GM21381 (cell line): ENCODE results near the gene GALNT17.

ENCODE experiments used
- ATAC-seq: cut with Tn5 transposase; IDR thresholded peaks from one replicate; pipeline ENCODE4 v1.9.1; 2021; ENCODE audit warnings: mild to moderate bottlenecking, moderate library complexity; ENCODE audit not compliant: unreplicated experiment

The GALNT17 gene

GRCh38 chr7:71657386-71657785 lies 525.4 kb downstream of the GALNT17 start:
- ATAC-seq = no peak

DNA sequence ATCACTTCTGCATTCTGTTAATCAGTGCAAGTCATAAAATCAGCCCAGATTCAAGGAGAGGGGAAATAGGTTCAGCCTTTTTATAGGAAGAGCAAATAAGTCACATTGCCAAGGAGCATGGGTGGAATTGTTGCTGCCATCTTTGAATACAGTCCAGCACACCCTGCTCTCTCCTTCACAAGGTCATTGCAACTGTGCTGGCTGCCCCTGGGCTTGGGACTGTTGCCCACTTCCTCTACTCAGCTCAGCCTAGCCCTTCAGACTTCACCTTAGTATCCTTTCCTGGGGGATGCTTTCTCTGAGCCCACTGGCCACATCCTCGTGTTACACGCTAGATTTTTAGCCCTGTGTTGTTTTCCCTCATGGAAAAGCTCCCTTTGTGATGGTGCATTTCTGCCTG lies 527.7 kb downstream of the GALNT17 start:
- ATAC-seq = no peak

DNA sequence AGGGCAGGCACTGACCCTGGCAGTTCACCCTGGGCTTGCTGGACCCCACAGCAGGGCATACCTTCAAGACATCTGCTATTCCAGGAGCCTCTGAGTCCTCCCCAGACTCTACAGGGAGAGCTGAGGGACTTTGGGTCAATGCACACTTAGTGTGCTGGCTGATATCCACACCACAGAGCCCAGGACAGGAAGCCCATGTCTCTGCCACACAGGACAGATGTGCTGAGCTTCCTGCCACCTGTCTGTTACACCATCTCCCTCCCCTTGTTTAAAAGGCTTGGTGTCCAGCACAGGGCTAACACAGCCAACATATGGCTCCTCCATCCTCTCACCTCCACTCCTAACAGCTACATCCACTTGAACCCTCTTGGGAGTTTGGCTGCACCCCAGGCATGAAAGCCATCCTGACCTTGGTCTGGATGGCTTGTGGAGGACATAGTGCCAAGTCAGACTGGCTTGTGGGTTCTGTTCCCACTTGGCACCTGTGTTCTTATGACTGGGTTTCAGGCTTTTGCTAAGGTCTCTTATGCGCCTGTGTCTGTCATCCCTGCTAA lies 529.8 kb downstream of the GALNT17 start:
- no peak for ATAC-seq

GRCh38 chr7:71665716-71666115 lies 533.8 kb downstream of the GALNT17 start:
- no peak for ATAC-seq

DNA sequence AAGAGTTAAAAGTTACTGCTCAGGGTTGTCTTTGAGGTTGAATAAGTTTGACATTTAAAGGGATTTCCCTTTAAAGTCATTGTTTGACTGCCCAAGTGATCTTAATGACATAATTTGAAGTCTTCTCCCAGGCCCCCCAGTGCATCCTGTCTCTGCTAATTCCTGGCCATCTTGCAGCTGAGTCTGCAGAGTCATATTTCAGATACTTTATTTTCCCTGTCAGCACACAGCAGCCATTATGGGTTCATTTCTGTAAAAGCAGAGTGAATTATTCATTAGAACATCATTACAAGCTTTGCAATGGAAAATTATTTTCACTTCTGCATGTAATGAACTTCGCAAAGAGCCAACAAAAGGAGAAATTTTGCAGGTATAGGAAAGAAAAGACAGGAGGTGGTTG lies 536.6 kb downstream of the GALNT17 start:
- no peak for ATAC-seq

DNA sequence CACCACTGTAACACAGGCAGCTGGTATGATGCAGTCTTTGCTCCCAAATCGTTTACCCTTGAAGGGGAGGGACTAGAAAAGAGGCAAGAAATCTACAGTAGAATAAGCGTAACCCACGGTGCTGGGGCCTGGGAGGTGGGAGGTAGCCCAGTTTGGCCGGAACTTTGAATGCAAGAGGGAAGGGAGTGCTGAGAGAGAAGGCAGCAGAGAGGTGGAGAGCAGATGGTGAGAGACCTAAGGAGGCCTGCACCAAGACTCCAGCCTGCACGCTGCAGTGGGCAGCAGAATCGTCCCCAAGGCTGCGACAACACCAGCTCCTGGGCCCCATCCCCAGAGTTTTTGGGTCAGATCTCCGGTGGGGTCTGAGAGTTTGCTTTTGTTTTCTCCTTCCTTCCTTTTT lies 547.5 kb downstream of the GALNT17 start:
- ATAC-seq = no peak

DNA sequence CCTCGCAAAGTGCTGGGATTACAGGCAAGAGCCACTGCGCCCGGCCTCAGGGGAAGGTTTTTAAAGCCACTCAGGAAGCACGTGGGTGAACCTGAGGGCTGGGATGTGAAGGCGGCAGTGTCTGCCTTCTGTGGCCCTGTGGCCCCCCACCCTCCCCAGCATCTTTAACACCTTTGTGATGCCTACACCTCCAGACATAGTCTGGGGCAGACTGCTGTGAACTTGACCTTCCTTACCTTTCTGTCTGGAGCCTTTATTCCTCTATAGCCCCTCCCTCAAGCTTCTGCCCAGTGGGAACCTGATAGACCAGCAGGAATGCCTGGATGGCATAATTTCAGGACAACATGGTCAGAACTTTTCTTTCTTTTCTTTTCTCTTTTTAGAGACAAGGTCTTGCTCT lies 550.2 kb downstream of the GALNT17 start:
- ATAC-seq = no peak

- no peak for ATAC-seq
These were observed 551.2 kb downstream of the GALNT17 start for GRCh38 chr7:71682841-71683781.

DNA sequence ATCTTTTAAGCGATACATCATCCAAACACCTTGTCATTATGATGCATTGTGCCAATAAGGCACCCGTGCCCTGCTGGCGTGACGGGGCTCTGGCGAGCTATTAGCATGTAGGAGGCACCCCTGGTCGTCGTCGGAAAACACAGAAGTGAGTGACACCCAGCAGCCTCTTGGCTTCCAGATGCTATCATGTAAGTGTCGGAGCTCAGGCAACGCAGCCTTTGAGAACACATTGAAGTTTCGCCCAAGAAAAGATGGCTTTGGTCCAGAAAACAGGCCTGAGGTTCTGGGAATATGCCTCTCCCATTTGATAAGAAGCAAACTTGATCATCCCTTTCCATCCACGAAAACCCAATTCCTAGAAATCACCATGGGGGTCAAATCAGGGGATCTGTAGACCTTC lies 555.3 kb downstream of the GALNT17 start:
- ATAC-seq = no peak

DNA sequence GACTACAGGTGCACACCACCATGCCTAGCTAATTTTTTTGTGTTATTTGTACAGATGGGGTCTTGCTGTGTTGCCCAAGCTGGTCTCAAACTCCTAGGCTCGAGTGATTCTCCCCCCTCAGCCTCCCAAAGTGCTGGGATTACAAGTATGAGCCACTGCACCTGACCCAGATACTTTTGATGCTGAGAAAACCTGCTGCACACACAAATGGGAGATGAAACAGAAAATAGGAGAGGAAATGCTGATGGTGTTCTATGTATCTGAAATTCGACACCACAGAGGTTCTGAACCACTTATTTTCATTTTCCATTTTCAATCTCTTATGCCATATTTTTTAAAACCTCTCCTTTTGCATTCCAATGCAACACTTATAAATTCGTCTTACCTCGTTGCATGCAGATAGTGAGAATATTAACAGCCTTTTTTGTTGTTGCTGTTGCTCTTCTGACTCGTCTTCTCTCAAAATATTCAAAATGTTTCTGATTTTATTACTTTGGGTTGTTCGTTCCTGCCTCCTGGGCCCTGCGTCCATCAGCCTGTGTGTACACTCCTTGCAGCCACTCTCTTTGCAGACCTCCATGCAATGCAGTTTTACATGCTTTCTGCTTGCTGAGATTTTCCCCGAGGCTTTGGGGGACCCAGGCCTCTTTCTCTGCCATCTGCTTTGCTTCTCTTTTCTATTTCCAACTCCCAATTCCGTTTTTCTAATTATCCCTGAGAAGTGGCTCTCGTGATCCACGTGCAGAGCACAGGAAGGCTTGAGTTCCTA lies 556.1 kb downstream of the GALNT17 start:
- ATAC-seq = no peak

- no peak for ATAC-seq
These were observed 559.6 kb downstream of the GALNT17 start for GRCh38 chr7:71691538-71691937.

- no peak for ATAC-seq
These were observed 562.7 kb downstream of the GALNT17 start for GRCh38 chr7:71694665-71695064.

- ATAC-seq = no peak
These were observed 563.2 kb downstream of the GALNT17 start for GRCh38 chr7:71695186-71695585.

DNA sequence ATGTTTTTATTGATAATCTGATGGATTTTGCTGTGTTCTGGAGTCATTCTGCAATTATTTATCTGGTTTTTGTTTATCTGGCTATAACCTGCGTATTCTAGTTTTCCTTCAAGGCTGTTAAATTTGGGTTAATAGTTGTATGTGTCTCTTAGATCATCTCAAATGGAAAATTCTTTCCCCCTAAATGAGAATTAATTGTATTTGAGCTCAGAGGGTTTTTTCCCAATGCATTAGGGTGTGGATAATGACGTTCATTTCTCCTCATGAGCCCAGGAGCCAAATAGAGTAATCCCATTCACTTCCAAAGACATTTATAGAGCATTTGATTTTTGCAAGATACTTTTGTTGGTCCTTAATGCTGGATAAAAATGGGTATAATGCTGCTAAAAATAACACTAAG lies 564.6 kb downstream of the GALNT17 start:
- ATAC-seq = no peak

DNA sequence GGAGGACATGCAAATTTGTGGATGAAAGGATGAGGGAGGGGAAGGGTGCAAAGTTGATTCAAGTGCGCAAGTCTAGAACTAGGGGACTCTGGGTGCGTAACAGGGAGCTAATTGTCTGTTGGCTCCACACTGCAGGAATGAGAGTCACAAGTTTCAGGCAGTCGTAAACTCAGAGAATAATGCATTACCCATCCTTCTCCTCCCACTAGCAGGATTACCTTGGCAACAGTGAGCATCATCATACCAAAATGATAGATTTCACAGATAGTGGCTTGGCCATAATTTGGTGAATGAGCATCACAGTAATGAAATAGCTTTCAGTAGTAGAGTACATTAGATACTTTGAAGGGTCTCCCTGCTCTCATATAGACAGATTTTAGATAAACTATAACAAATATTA lies 565.5 kb downstream of the GALNT17 start:
- no peak for ATAC-seq

- ATAC-seq = no peak
These were observed 573.3 kb downstream of the GALNT17 start for GRCh38 chr7:71705217-71705616.

DNA sequence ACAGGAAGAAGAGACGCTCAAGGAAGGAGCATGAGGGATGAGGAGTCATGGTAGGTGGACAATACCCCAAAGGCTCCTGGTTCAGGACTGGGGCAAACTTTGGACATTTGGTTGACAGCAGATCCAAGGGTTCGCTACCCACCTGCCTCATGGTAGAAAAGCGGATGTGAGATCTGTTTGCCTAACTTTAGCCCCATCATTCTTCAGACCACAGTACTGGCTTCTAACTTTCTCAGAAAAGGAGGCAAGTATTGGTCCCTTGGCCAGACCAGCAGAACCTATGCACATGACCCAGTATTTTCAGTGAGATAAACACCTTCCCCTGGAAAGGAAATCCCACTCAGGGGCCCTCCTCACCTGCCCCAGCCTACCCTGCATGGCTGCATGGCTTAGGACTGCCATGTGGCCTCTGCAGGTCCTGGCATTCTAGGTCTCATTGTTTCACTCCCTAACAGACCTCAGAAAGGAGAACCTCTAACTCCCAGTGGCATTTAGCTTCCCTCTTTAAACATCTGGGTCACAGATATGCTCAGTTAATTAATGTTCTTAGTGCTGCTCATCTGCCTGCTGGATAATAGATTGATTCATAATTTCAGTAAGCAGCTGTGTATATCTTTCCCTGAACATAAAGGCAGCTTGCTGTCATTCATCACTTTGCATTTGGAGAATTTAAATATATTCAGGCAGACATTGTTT lies 574.1 kb downstream of the GALNT17 start:
- ATAC-seq = no peak

- no peak for ATAC-seq
These were observed 574.6 kb downstream of the GALNT17 start for GRCh38 chr7:71706597-71706975.

DNA sequence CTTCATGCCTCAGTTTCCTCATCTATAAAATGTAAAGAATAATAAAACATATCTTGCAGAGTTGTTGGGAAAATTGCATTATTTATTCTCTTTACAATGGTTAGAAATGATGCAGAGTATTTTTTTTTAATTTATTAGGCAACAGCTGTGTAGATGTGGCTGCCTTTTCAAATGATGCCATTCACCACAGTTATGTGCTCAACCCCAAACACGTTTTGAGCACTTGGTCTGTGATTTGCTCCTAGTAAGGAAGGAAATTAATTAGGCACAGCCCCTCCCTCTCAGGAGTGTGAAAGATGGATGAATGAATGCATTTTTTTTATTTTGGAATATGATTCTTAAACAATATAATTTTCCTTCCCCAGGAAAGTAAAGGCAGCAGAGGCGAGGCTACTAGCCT lies 575.1 kb downstream of the GALNT17 start:
- no peak for ATAC-seq

- no peak for ATAC-seq
These were observed 576.8 kb downstream of the GALNT17 start for GRCh38 chr7:71708710-71709109.

- ATAC-seq = no peak
These were observed 578.5 kb downstream of the GALNT17 start for GRCh38 chr7:71710442-71710841.
